Endothelial cell of umbilical vein (primary cell): ENCODE measurements around the gene SLC6A1. TPM values are rescaled to one million over a fixed set of nuclear protein-coding genes. Genes with fewer than 3 reads are reported as not detected.

Source experiments
- BruUV-seq: library from RNA; stranded (reverse); fragments of 400-500 nt; replicated peaks from 2 replicates; lab custom pipeline; 2021; lab: Mats Ljungman, UMichigan
- CTCF ChIA-PET: fragments of 300-600, 350-600 bp; sonication (Branson Sonifier 250); formaldehyde crosslinking; loops from one replicate; lab custom pipeline; 2021; ENCODE audit warnings: antibody characterized with exemption, inconsistent platforms; lab: Charles Lee
- POLR2A ChIA-PET: fragments of 300-600, 350-600 bp; sonication (Branson Sonifier 250); formaldehyde crosslinking; loops from one replicate; lab custom pipeline; 2021; ENCODE audit warnings: antibody characterized with exemption, inconsistent platforms; lab: Charles Lee
- DNase-seq: peaks from one replicate; pipeline ENCODE4 v3.0.0-alpha.2; 2011; ENCODE audit warnings: low read depth, low spot score
- FAIRE-seq: peaks from 2 replicates; lab custom pipeline; 2011; peaks lifted over from hg19 to GRCh38; lab: Jason Lieb, UNC
- H2AFZ ChIP-seq: 2 replicates; pipeline ENCODE4 v1.6.0; 2012; ENCODE audit warnings: low read depth, low read length, control low read depth, inconsistent platforms
- H3K27ac ChIP-seq: 2 replicates; pipeline ENCODE4 v1.5.1; 2011; ENCODE audit warnings: low read depth, mild to moderate bottlenecking, control low read depth, low read length, moderate library complexity; ENCODE audit not compliant: insufficient read depth
- H3K27me3 ChIP-seq, 2 experiments: 2 replicates each; pipeline versions ENCODE4 v1.6.0 to v1.6.1; 2011; ENCODE audit warnings: low read length in 2 of 2, mixed read lengths in 1 of 2; ENCODE audit not compliant: control insufficient read depth in 2 of 2, insufficient read depth in 2 of 2
- H3K36me3 ChIP-seq, 2 experiments: 2 replicates in 1 of 2; 3 replicates in 1 of 2; pipeline ENCODE4 v1.5.1; 2011; ENCODE audit warnings: low read length in 2 of 2, mild to moderate bottlenecking in 1 of 2, moderate library complexity in 1 of 2; ENCODE audit not compliant: control insufficient read depth in 2 of 2, insufficient read depth in 2 of 2; ENCODE audit errors: extremely low read depth in 1 of 2
- H3K4me1 ChIP-seq: 3 replicates; pipeline ENCODE4 v1.5.1; 2011; ENCODE audit warnings: mild to moderate bottlenecking, low read length; ENCODE audit not compliant: control insufficient read depth, insufficient read depth; ENCODE audit errors: extremely low read depth
- H3K4me2 ChIP-seq: 2 replicates; pipeline ENCODE4 v1.6.1; 2011; ENCODE audit warnings: low read length, control low read depth, mixed read lengths; ENCODE audit not compliant: insufficient read depth
- H3K4me3 ChIP-seq, 3 experiments: fragments of 200-600 bp in 1 of 3; sonication (generic), shearing (Covaris generic) in 1 of 3; replicated peaks in 1 of 3; 2 replicates each; pipeline ENCODE4 v1.5.1; 2011 to 2016; ENCODE audit warnings: control low read depth in 3 of 3, low read length in 3 of 3, mild to moderate bottlenecking in 2 of 3, inconsistent platforms in 1 of 3, low read depth in 1 of 3, moderate library complexity in 1 of 3; ENCODE audit not compliant: insufficient read depth in 1 of 3
- H3K79me2 ChIP-seq: 2 replicates; pipeline ENCODE4 v1.6.0; 2012; ENCODE audit warnings: low read length, inconsistent platforms; ENCODE audit not compliant: control insufficient read depth, insufficient read depth
- H3K9ac ChIP-seq: replicated peaks from 2 replicates; pipeline ENCODE3; 2011; ENCODE audit warnings: low read length, control low read depth; ENCODE audit not compliant: insufficient read depth; ENCODE audit errors: extremely low read depth
- H3K9me1 ChIP-seq: replicated peaks from 3 replicates; pipeline ENCODE4 v1.6.0; 2011; ENCODE audit warnings: mild to moderate bottlenecking, low read length; ENCODE audit not compliant: control insufficient read depth, insufficient read depth; ENCODE audit errors: extremely low read depth
- H3K9me3 ChIP-seq: replicated peaks from 2 replicates; pipeline ENCODE4 v1.5.1; 2012; ENCODE audit warnings: low read length, inconsistent platforms; ENCODE audit not compliant: control insufficient read depth, insufficient read depth
- H4K20me1 ChIP-seq: replicated peaks from 2 replicates; pipeline ENCODE3; 2011; ENCODE audit warnings: mild to moderate bottlenecking, low read length; ENCODE audit not compliant: control insufficient read depth, insufficient read depth; ENCODE audit errors: extremely low read depth
- CTCF ChIP-seq, 2 donors: IDR thresholded peaks; 1 replicate in 1 of 2; 2 replicates in 1 of 2; pipeline ENCODE4 v1.5.1; 2011; ENCODE audit warnings: low read length in 2 of 2, mild to moderate bottlenecking in 2 of 2, moderate library complexity in 2 of 2, control low read depth in 1 of 2, inconsistent platforms in 1 of 2, low read depth in 1 of 2; ENCODE audit not compliant: insufficient read depth in 1 of 2; ENCODE audit errors: extremely low read depth in 1 of 2
- EZH2 ChIP-seq: IDR thresholded peaks from 2 replicates; pipeline ENCODE4 v1.6.1; 2012; ENCODE audit warnings: borderline replicate concordance, low read depth, mild to moderate bottlenecking, moderate library complexity, low read length, inconsistent platforms; ENCODE audit not compliant: severe bottlenecking
- FOS ChIP-seq: IDR thresholded peaks from 2 replicates; pipeline ENCODE4 v1.6.1; 2011; ENCODE audit warnings: mild to moderate bottlenecking, low read length, moderate library complexity, borderline replicate concordance; ENCODE audit not compliant: insufficient read depth
- GATA2 ChIP-seq: IDR thresholded peaks from 2 replicates; pipeline ENCODE4 v1.7.0; 2011; ENCODE audit warnings: low read depth, mild to moderate bottlenecking, moderate library complexity, mixed read lengths, low read length; ENCODE audit not compliant: insufficient read length, insufficient read depth
- JUN ChIP-seq: IDR thresholded peaks from 2 replicates; pipeline ENCODE4 v1.6.1; 2011; ENCODE audit warnings: borderline replicate concordance, low read depth; ENCODE audit not compliant: insufficient read length, insufficient read depth
- MAX ChIP-seq: IDR thresholded peaks from 2 replicates; pipeline ENCODE4 v1.6.1; 2011; ENCODE audit not compliant: insufficient read depth, insufficient read length
- MYC ChIP-seq: IDR thresholded peaks from one replicate; pipeline ENCODE4 v1.6.1; 2011; ENCODE audit warnings: mild to moderate bottlenecking, low read depth, low read length
- POLR2A ChIP-seq: IDR thresholded peaks from 2 replicates; pipeline ENCODE4 v1.6.1; 2012; ENCODE audit warnings: low read depth, mild to moderate bottlenecking, control low read depth, low read length
- POLR2AphosphoS5 ChIP-seq: IDR thresholded peaks from 2 replicates; pipeline ENCODE4 v1.6.1; 2012; ENCODE audit warnings: low read depth, mild to moderate bottlenecking, control low read depth, low read length, moderate library complexity; ENCODE audit not compliant: insufficient read depth
- dilution Hi-C: fragments of 300-500 bp; cut with MboI; formaldehyde crosslinking; loops from one replicate; pipeline ENCODE4 v1.15.0; 2019; ENCODE audit warnings: low sequenced_read_pairs; ENCODE audit not compliant: extremely low pct_ligation_motif_present
- intact Hi-C: fragments of 100-400 bp; cut with micrococcal nuclease; formaldehyde crosslinking; loops from one replicate; pipeline ENCODE4 v1.10.0; 2022
- polyA plus RNA-seq, 4 experiments: library from polyadenylated mRNA; depleted of rRNA in 3 of 4; stranded (reverse) in 3 of 4; unstranded in 1 of 4; fragments of >200 nt; gene quantifications; 2 replicates each; pipeline versions ENCODE4 v1.2.1 to v1.2.3, GENCODE V29; 2011 to 2012; ENCODE audit warnings: missing spikeins in 1 of 4
- total RNA-seq: library from RNA; stranded (reverse); gene quantifications from 2 replicates; pipeline ENCODE4 v1.2.3, GENCODE V29; 2021

SLC6A1 gene
- total and polyA plus RNA-seq, 2 donors (not counting 3 experiments of a cell fraction or from before 2014, with no cell fraction given): not detected

GRCh38 chr3:10994306-10994705 lies 1.8 kb downstream of the SLC6A1 start:
- BruUV-seq: no TSS peak
- H3K36me3 ChIP-seq: no peaks in the 10 kb centered on the region
- no peak for TF ChIP-seq JUN
- no peak overlapping the region for H3K4me2 ChIP-seq
- no peaks in the 10 kb centered on the region for H3K9me3 ChIP-seq
- no peaks in the 10 kb centered on the region for H3K4me1 ChIP-seq
- POLR2A ChIA-PET: no interaction called here
- H3K9me1 ChIP-seq: no peaks in the 10 kb centered on the region
- H3K9ac ChIP-seq: no peak overlapping the region
- FAIRE-seq (no peak), DNase-seq (no peak)
- H3K79me2 ChIP-seq: no peaks in the 10 kb centered on the region
- CTCF ChIA-PET: no interaction called here
- H3K27me3 ChIP-seq: peaks cover 32 to 45% of the 10 kb centered on the region in 2 experiments
- H4K20me1 ChIP-seq: no peaks in the 10 kb centered on the region
- H2AFZ ChIP-seq: no peak overlapping the region
- H3K27ac ChIP-seq: no peak overlapping the region
- dilution Hi-C loops (no loop called here), intact Hi-C loops (no loop called here)
- H3K4me3 ChIP-seq: no peak overlapping the region

GRCh38 chr3:10995871-10996270 lies 3.3 kb downstream of the SLC6A1 start:
- no peak for TF ChIP-seq JUN
- TF ChIP-seq POLR2AphosphoS5: no peak
- TF ChIP-seq POLR2A: no peak
- TF ChIP-seq GATA2: no peak
- TF ChIP-seq MAX: no peak
- no peak for TF ChIP-seq FOS
- TF ChIP-seq CTCF (IDR thresholded peaks at IDR 0.05; ENCODE audit: extremely low read depth in 1 of 2, insufficient read depth in 1 of 2, low read depth in 1 of 2, low read length in 2 of 2): no peak
- TF ChIP-seq EZH2: no peak
- TF ChIP-seq MYC: no peak
- Histone ChIP-seq H3K9ac (no peak overlapping the region), H3K27me3 (peaks cover 31 to 38% of the 10 kb centered on the region in 2 experiments), H3K79me2 (no peaks in the 10 kb centered on the region), H4K20me1 (no peaks in the 10 kb centered on the region), H3K9me1 (no peaks in the 10 kb centered on the region), H3K36me3 (no peaks in the 10 kb centered on the region), H3K4me1 (no peaks in the 10 kb centered on the region), H2AFZ (no peak overlapping the region), H3K4me2 (no peak overlapping the region), H3K9me3 (no peaks in the 10 kb centered on the region), H3K4me3 (no peak overlapping the region), H3K27ac (no peak overlapping the region)
- FAIRE-seq: no peak
- DNase-seq: no peak
- intact Hi-C loops (no loop called here), dilution Hi-C loops (no loop called here)
- no TSS peak for BruUV-seq
- ChIA-PET CTCF (interaction anchor here (0.7 kb wide), 1 partner anchor 54 kb away, joined by 3 read pairs; no protein-coding TSS in a partner anchor), POLR2A (no interaction called here)
